HepG2 (cell line): ENCODE measurements around the gene CDH23. TPM values are rescaled to one million over a fixed set of nuclear protein-coding genes. Genes with fewer than 3 reads are reported as not detected.

Experiments used
- ATAC-seq: fragments of 200-7000 bp; cut with Tn5 transposase; 3 replicates; pipeline ENCODE4 v1.9.1; 2020; ENCODE audit warnings: mild to moderate bottlenecking, moderate library complexity
- BruUV-seq: library from RNA; stranded (reverse); fragments of 400-500 nt; replicated peaks from 2 replicates; lab custom pipeline; 2021; lab: Mats Ljungman, UMichigan
- CTCF ChIA-PET: fragments of 300-600 bp; formaldehyde crosslinking; extraction: SDS; loops from one replicate; lab custom pipeline; 2021; ENCODE audit warnings: low total read pairs, inconsistent platforms, low intra/inter-chr PET ratio; lab: Yijun Ruan, JAX
- POLR2A ChIA-PET: fragments of 350-600 bp; sonication (Branson Sonifier 250); formaldehyde crosslinking; loops from one replicate; lab custom pipeline; 2020; ENCODE audit warnings: antibody characterized with exemption, inconsistent platforms; lab: Yijun Ruan, JAX
- DNase-seq: peaks from one replicate; pipeline ENCODE4 v3.0.0-alpha.2; 2015; ENCODE audit warnings: low spot score
- FAIRE-seq: peaks from 3 replicates; lab custom pipeline; 2011; peaks lifted over from hg19 to GRCh38; lab: Jason Lieb, UNC
- H2AFZ ChIP-seq: one replicate; pipeline ENCODE4 v1.6.1; 2011; ENCODE audit warnings: low read length, inconsistent platforms
- H3K27ac ChIP-seq: fragments of 300-600 bp; 3 replicates; pipeline ENCODE4 v1.8.0; 2011; ENCODE audit warnings: mixed run types, mild to moderate bottlenecking, mixed read lengths, low read length, inconsistent platforms; ENCODE audit not compliant: insufficient read depth; ENCODE audit errors: extremely low read length
- H3K27me3 ChIP-seq, 2 experiments: fragments of 200-600 bp in 1 of 2; 2 replicates in 1 of 2; 3 replicates in 1 of 2; pipeline versions ENCODE4 v1.6.0 to v1.8.0; 2011; ENCODE audit warnings: low read length in 2 of 2, mild to moderate bottlenecking in 2 of 2, moderate library complexity in 2 of 2, inconsistent platforms in 1 of 2; ENCODE audit not compliant: insufficient read depth in 2 of 2, control insufficient read depth in 1 of 2
- H3K36me3 ChIP-seq, 2 experiments: fragments of 200-600 bp in 1 of 2; replicated peaks in 1 of 2; 2 replicates in 1 of 2; 3 replicates in 1 of 2; pipeline versions ENCODE4 v1.5.1 to v1.8.0; 2011; ENCODE audit warnings: low read length in 2 of 2, inconsistent platforms in 1 of 2; ENCODE audit not compliant: insufficient read depth in 2 of 2, control insufficient read depth in 1 of 2
- H3K4me1 ChIP-seq: 2 replicates; pipeline ENCODE4 v1.5.1; 2012; ENCODE audit warnings: low read length, inconsistent platforms; ENCODE audit not compliant: insufficient read depth
- H3K4me2 ChIP-seq: 2 replicates; pipeline ENCODE4 v1.6.0; 2011; ENCODE audit warnings: low read depth, low read length, inconsistent platforms
- H3K4me3 ChIP-seq, 3 experiments: fragments of 200-600 bp in 1 of 3; sonication (generic), shearing (Covaris generic) in 1 of 3; replicated peaks in 1 of 3; 2 replicates each; pipeline ENCODE4 v1.5.1; 2011 to 2016; ENCODE audit warnings: low read length in 3 of 3, inconsistent platforms in 2 of 3, low read depth in 2 of 3, mild to moderate bottlenecking in 2 of 3, control low read depth in 1 of 3, mixed read lengths in 1 of 3; ENCODE audit not compliant: insufficient read depth in 1 of 3
- H3K79me2 ChIP-seq: one replicate; pipeline ENCODE4 v1.6.1; 2011; ENCODE audit warnings: low read length, inconsistent platforms; ENCODE audit not compliant: insufficient read depth
- H3K9ac ChIP-seq: 2 replicates; pipeline ENCODE4 v1.6.0; 2011; ENCODE audit warnings: mild to moderate bottlenecking, low read depth, low read length, inconsistent platforms; ENCODE audit not compliant: insufficient read depth
- H3K9me3 ChIP-seq: 2 replicates; pipeline ENCODE4 v1.5.1; 2012; ENCODE audit warnings: mild to moderate bottlenecking, low read length
- H4K20me1 ChIP-seq: 2 replicates; pipeline ENCODE4 v1.6.0; 2011; ENCODE audit warnings: inconsistent platforms, mild to moderate bottlenecking, low read length, moderate library complexity; ENCODE audit not compliant: insufficient read depth
- BRCA1 ChIP-seq: sonication (generic); formaldehyde crosslinking; IDR thresholded peaks from 2 replicates; pipeline ENCODE4 v1.4.0; 2020; ENCODE audit warnings: missing genetic modification reagents
- FOXM1 ChIP-seq: sonication (generic); formaldehyde crosslinking; IDR thresholded peaks from 2 replicates; pipeline ENCODE4 v1.5.0; 2020; ENCODE audit warnings: missing genetic modification reagents
- RFX1 ChIP-seq: fragments of 450-650 bp; IDR thresholded peaks from 2 replicates; pipeline ENCODE4 v1.6.1; 2017
- SP4 ChIP-seq: sonication (generic); formaldehyde crosslinking; IDR thresholded peaks from 2 replicates; pipeline ENCODE4 v1.8.1; 2023; ENCODE audit warnings: mild to moderate bottlenecking, missing genetic modification reagents
- STAT6 ChIP-seq: sonication (generic); formaldehyde crosslinking; IDR thresholded peaks from 2 replicates; pipeline ENCODE4 v1.4.0; 2020; ENCODE audit warnings: missing genetic modification reagents, mild to moderate bottlenecking, borderline replicate concordance
- ZKSCAN8 ChIP-seq: IDR thresholded peaks from 2 replicates; pipeline ENCODE4 v1.6.1; 2016; ENCODE audit warnings: borderline replicate concordance, missing genetic modification reagents, missing compliant biosample characterization
- ZNF614 ChIP-seq: IDR thresholded peaks from 2 replicates; pipeline ENCODE4 v1.6.1; 2018; ENCODE audit warnings: missing biosample characterization, missing genetic modification reagents, inconsistent platforms, borderline replicate concordance
- ZNF773 ChIP-seq: sonication (generic); formaldehyde crosslinking; IDR thresholded peaks from 2 replicates; pipeline ENCODE4 v1.4.0; 2020; ENCODE audit warnings: missing genetic modification reagents, borderline replicate concordance
- WGBS: methylation state at CpG from one replicate; pipeline ENCODE4 v1.1.6; 2017; ENCODE audit warnings: low lambda C conversion rate; 5-methylcytosine and 5-hydroxymethylcytosine counted together
- in situ Hi-C: cut with HindIII; loops from 2 replicates; pipeline ENCODE4 v1.10.0; 2017; ENCODE audit warnings: low pct_unique_long_range_greater_than_20kb; ENCODE audit not compliant: extremely low pct_ligation_motif_present
- intact Hi-C: fragments of 100-400 bp; cut with micrococcal nuclease; formaldehyde crosslinking; loops from one replicate; pipeline ENCODE4 v1.10.0; 2022; ENCODE audit not compliant: unreplicated experiment
- polyA plus RNA-seq, 8 experiments: library from polyadenylated mRNA; depleted of rRNA in 3 of 8; stranded (reverse) in 7 of 8; unstranded in 1 of 8; fragments of >200 nt; fragmentation: Illumina TruSeq in 4 of 8; extraction: Trizol in 4 of 8; gene quantifications; 2 replicates each; pipeline versions ENCODE4 v1.2.1 to v1.2.3, GENCODE V29; 2011 to 2016; ENCODE audit warnings: low read depth in 4 of 8, missing spikeins in 1 of 8, mixed read lengths in 1 of 8; ENCODE audit not compliant: insufficient read depth in 1 of 8
- total RNA-seq, 5 experiments: library from RNA; depleted of rRNA; stranded (reverse); fragments of >200 nt; fragmentation: Illumina TruSeq; extraction: Trizol; gene quantifications; 2 replicates each; pipeline ENCODE4 v1.2.3, GENCODE V29; 2016; ENCODE audit warnings: low read depth in 1 of 5

Gene CDH23
- total and polyA plus RNA-seq, 2 of the 13 experiments (the other 11 are each of a cell fraction or from before 2014, with no cell fraction given) = 0.13 TPM; not detected in 1

GRCh38 chr10:71725249-71725648 lies 328.5 kb downstream of the CDH23 start:
- intact Hi-C loops = no loop called here
- no peak overlapping the region for H3K27ac ChIP-seq

More at GRCh38 chr10:71725249-71725648, 328.5 kb downstream of the CDH23 start:
- no peak for ATAC-seq
- no peaks in the 10 kb centered on the region for H4K20me1 ChIP-seq
- H3K4me3 ChIP-seq = no peak overlapping the region
- TF ChIP-seq RFX1 (peak; percentile 25; the same call in 1 of the 2 replicates), ZNF614 (CRISPR knock-in tag) (no peak), ZKSCAN8 (CRISPR knock-in tag) (no peak), SP4 (no peak), ZNF773 (no peak), BRCA1 (no peak), STAT6 (CRISPR knock-in tag) (no peak), FOXM1 (CRISPR knock-in tag) (no peak)
- FAIRE-seq = no peak
- peaks cover 0 to 34% of the 10 kb centered on the region in 2 experiments; a peak in 3 of 5 replicates for H3K27me3 ChIP-seq
- CTCF ChIA-PET = no interaction called here
- H3K36me3 ChIP-seq = no peaks in the 10 kb centered on the region
- BruUV-seq = no TSS peak
- no peak overlapping the region for H2AFZ ChIP-seq
- H3K9me3 ChIP-seq = no peaks in the 10 kb centered on the region
- no peak overlapping the region for H3K9ac ChIP-seq
- in situ Hi-C loops = no loop called here
- H3K4me1 ChIP-seq = peaks cover 50% of the 10 kb centered on the region
- POLR2A ChIA-PET = no interaction called here
- no peak overlapping the region for H3K4me2 ChIP-seq
- no CpG with 5 or more reads among the region's 14 CpGs for WGBS
- no peaks in the 10 kb centered on the region for H3K79me2 ChIP-seq
- no peak for DNase-seq
